Prostate gland (tissue), 2 donors: ENCODE results near the gene GPC2.
"Not testable (repeated sequence)": the region's sequence is repeated elsewhere in the genome, so short reads cannot be mapped to it uniquely, and the experiment has no call there.

ENCODE experiments used
- CTCF ChIP-seq, 4 experiments: fragments of 200-600 bp in 2 of 4; fragments of 450-650 bp in 2 of 4; sonication (generic) in 2 of 4; IDR thresholded peaks; 1 replicate in 3 of 4; 2 replicates in 1 of 4; pipeline ENCODE4 v1.5.1; 2016 to 2019; ENCODE audit warnings: antibody characterized with exemption in 4 of 4, mild to moderate bottlenecking in 2 of 4, moderate library complexity in 2 of 4
- POLR2A ChIP-seq: fragments of 450-650 bp; IDR thresholded peaks from one replicate; pipeline ENCODE4 v1.6.1; 2016; ENCODE audit warnings: antibody characterized with exemption, mild to moderate bottlenecking
- POLR2AphosphoS5 ChIP-seq: sonication (generic); formaldehyde crosslinking; IDR thresholded peaks from one replicate; pipeline ENCODE4 v1.6.1; 2017; ENCODE audit warnings: antibody characterized with exemption

DNA sequence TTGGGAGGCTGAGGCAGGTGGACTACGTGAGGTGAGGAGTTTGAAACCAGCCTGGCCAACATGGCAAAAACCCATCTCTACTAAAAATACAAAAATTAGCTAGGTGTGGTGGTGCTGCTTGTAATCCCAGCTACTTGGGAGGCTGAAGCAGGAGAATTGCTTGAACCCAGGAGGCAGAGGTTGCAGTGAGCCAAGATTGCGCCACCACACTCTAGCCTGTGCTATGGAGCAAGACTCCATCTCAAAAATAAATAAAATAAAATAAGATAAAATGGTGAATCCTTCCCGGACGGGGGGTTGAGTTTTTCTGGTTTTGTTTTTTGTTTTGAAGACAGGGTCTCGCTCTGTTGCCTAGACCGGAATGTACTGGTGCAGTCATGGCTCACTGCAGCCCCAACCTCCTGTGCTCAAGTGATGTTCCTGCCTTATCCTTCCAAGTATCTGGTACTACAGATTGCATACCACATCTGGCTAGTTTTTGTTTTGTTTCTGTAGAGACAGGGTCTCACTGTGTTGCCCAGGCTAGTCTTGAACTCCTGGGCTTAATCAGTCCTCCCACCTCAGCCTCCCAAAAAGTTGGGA is 15.2 kb upstream of the GPC2 start:
- TF ChIP-seq CTCF (IDR thresholded peaks at IDR 0.05); POLR2AphosphoS5; POLR2A: not testable (repeated sequence)
